ENCODE measurements around the gene DGKH. TPM values are rescaled to one million over a fixed set of nuclear protein-coding genes. Genes with fewer than 3 reads are reported as not detected.

Gene DGKH
- total RNA-seq, 1 donor from 2014 or later, result 16.0 TPM

GRCh38 chr13:42255886-42256285 lies 207.4 kb downstream of the DGKH start:
- no peaks in the 10 kb centered on the region for H3K27me3 ChIP-seq
- H3K4me3 ChIP-seq, result peak overlapping the region in 1 of 2 donors; percentile 31
- H3K4me1 ChIP-seq, result no peaks in the 10 kb centered on the region
- H3K9me3 ChIP-seq, result no peaks in the 10 kb centered on the region
- no peaks in the 10 kb centered on the region for H3K36me3 ChIP-seq
- no peak for DNase-seq (ENCODE audit: low spot score in 2 of 2)
- intact Hi-C loops (cut with DNase I), result no loop called here
- no peak for TF ChIP-seq CTCF (IDR thresholded peaks at IDR 0.05)
- H3K27ac ChIP-seq, result no peak overlapping the region

GRCh38 chr13:42258747-42259146 lies 210.3 kb downstream of the DGKH start:
- Histone ChIP-seq H3K4me1 (no peaks in the 10 kb centered on the region), H3K27ac (no peak overlapping the region), H3K36me3 (no peaks in the 10 kb centered on the region), H3K27me3 (no peaks in the 10 kb centered on the region), H3K9me3 (no peaks in the 10 kb centered on the region), H3K4me3 (no peak overlapping the region)
- no peak for DNase-seq (ENCODE audit: low spot score in 2 of 2)
- no peak for TF ChIP-seq CTCF (IDR thresholded peaks at IDR 0.05)
- intact Hi-C loops (cut with DNase I), result no loop called here

- Histone ChIP-seq H3K36me3 (no peaks in the 10 kb centered on the region), H3K27ac (no peak overlapping the region), H3K4me3 (no peak overlapping the region), H3K27me3 (no peaks in the 10 kb centered on the region), H3K4me1 (no peaks in the 10 kb centered on the region), H3K9me3 (no peaks in the 10 kb centered on the region)
- DNase-seq (ENCODE audit: low spot score in 2 of 2), result no peak
- intact Hi-C loops (cut with DNase I), result no loop called here
- no peak for TF ChIP-seq CTCF (IDR thresholded peaks at IDR 0.05)
Observed at GRCh38 chr13:42259515-42259914, 211.1 kb downstream of the DGKH start.

- Histone ChIP-seq H3K4me1 (no peaks in the 10 kb centered on the region), H3K36me3 (no peaks in the 10 kb centered on the region), H3K27me3 (no peaks in the 10 kb centered on the region), H3K9me3 (no peaks in the 10 kb centered on the region), H3K4me3 (no peak overlapping the region), H3K27ac (no peak overlapping the region)
- intact Hi-C loops (cut with DNase I), result no loop called here
- no peak for DNase-seq (ENCODE audit: low spot score in 2 of 2)
- no peak for TF ChIP-seq CTCF (IDR thresholded peaks at IDR 0.05)
Observed at GRCh38 chr13:42260903-42261654, 212.6 kb downstream of the DGKH start.

GRCh38 chr13:42266473-42266872 lies 218.0 kb downstream of the DGKH start:
- no peak for TF ChIP-seq CTCF (IDR thresholded peaks at IDR 0.05)
- no peaks in the 10 kb centered on the region for H3K4me1 ChIP-seq
- no peaks in the 10 kb centered on the region for H3K9me3 ChIP-seq
- no peak overlapping the region for H3K27ac ChIP-seq
- no peak overlapping the region for H3K4me3 ChIP-seq
- DNase-seq (ENCODE audit: low spot score in 2 of 2), result no peak
- intact Hi-C loops (cut with DNase I), result no loop called here
- H3K36me3 ChIP-seq, result no peaks in the 10 kb centered on the region
- no peaks in the 10 kb centered on the region for H3K27me3 ChIP-seq

Data from ascending aorta (tissue), 2 donors.